ENCODE data around the gene RASAL2. TPM values are rescaled to one million over a fixed set of nuclear protein-coding genes. Genes with fewer than 3 reads are reported as not detected.

The RASAL2 gene
- total RNA-seq, 1 donor from 2014 or later, result 18.3 TPM

- no peaks in the 10 kb centered on the region for H3K9me3 Mint-ChIP-seq
- Histone ChIP-seq H3K4me2 (peak overlapping the region; percentile 94), H3K4me1 (peaks cover 23% of the 10 kb centered on the region), H3K36me3 (no peaks in the 10 kb centered on the region), H3K4me3 (peak overlapping the region; percentile 98), H3K9me3 (ENCODE audit: low read depth) (no peaks in the 10 kb centered on the region), H3K9ac (peak overlapping the region; percentile 55), H3K27ac (peak overlapping the region; percentile 91), H3K79me2 (ENCODE audit: low read depth) (peaks cover 45% of the 10 kb centered on the region), H4K20me1 (ENCODE audit: low read depth) (peaks cover 23% of the 10 kb centered on the region), H2AFZ (replicated peaks) (peak overlapping the region; percentile 95), H3F3A (ENCODE audit: low read depth) (peaks cover 20% of the 10 kb centered on the region), H3K27me3 (no peaks in the 10 kb centered on the region)
- TF ChIP-seq EZH2 (IDR thresholded peaks at IDR 0.05), result no peak
- no peak for TF ChIP-seq EZH2phosphoT487 (IDR thresholded peaks at IDR 0.05)
- no peak for TF ChIP-seq CTCF (IDR thresholded peaks at IDR 0.05)
- no peaks in the 10 kb centered on the region for H3K36me3 Mint-ChIP-seq
- DNase-seq (ENCODE audit: low spot score), result peak; percentile 99
- peak overlapping the region; percentile 94 for H3K4me3 Mint-ChIP-seq
- peaks cover 41% of the 10 kb centered on the region for H3K4me1 Mint-ChIP-seq
- peak overlapping the region; percentile 97 for H3K27ac Mint-ChIP-seq
- H3K27me3 Mint-ChIP-seq (ENCODE audit: insufficient read depth, low read depth), result peaks cover 2% of the 10 kb centered on the region
Observed at GRCh38 chr1:178093494-178093950, 382 bp upstream of the RASAL2 start.

GRCh38 chr1:178094739-178095645 lies 1.1 kb downstream of the RASAL2 start:
- peak overlapping the region; percentile 55 for H3K9ac ChIP-seq
- peaks cover 23% of the 10 kb centered on the region for H4K20me1 ChIP-seq (ENCODE audit: low read depth)
- H3K36me3 Mint-ChIP-seq, result no peaks in the 10 kb centered on the region
- H3K36me3 ChIP-seq, result no peaks in the 10 kb centered on the region
- H3K27ac Mint-ChIP-seq, result peak overlapping the region; percentile 85
- H3K4me1 Mint-ChIP-seq, result peaks cover 41% of the 10 kb centered on the region
- no peaks in the 10 kb centered on the region for H3K9me3 ChIP-seq (ENCODE audit: low read depth)
- H3K4me3 Mint-ChIP-seq, result peak overlapping the region; percentile 94
- DNase-seq (ENCODE audit: low spot score), result peak; percentile 11
- H3K27me3 Mint-ChIP-seq (ENCODE audit: insufficient read depth, low read depth), result peaks cover 2% of the 10 kb centered on the region
- peaks cover 23% of the 10 kb centered on the region for H3K4me1 ChIP-seq
- TF ChIP-seq EZH2 (IDR thresholded peaks at IDR 0.05), result no peak
- TF ChIP-seq EZH2phosphoT487 (IDR thresholded peaks at IDR 0.05), result no peak
- TF ChIP-seq CTCF (IDR thresholded peaks at IDR 0.05), result no peak
- H3K27me3 ChIP-seq, result no peaks in the 10 kb centered on the region
- peaks cover 59% of the 10 kb centered on the region for H3K79me2 ChIP-seq (ENCODE audit: low read depth)
- peak overlapping the region; percentile 94 for H3K4me2 ChIP-seq
- no peaks in the 10 kb centered on the region for H3K9me3 Mint-ChIP-seq
- H3K4me3 ChIP-seq, result peak overlapping the region; percentile 98
- peak overlapping the region; percentile 51 for H2AFZ ChIP-seq (replicated peaks)
- H3F3A ChIP-seq (ENCODE audit: low read depth), result peaks cover 20% of the 10 kb centered on the region
- H3K27ac ChIP-seq, result peak overlapping the region; percentile 91

DNA sequence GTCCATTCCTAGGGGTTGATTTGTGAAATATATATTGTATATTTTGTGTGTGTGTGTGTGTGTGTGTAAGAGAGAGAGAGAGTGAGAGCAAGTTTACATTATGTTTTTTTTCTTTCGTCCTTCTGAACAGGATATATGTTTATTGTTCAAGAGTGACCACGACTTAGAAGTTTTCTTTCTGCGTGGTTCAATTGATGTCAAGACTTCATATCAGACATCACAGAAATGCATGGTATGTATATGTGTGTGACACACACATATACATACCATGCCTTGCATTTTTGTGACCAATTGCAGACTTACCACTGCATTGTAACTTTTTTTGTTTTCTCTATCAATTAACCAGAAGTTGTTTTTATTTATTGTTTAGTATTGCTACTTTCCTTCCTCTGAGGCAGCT lies 2.5 kb downstream of the RASAL2 start:
- Histone ChIP-seq H3K79me2 (ENCODE audit: low read depth) (peaks cover 70% of the 10 kb centered on the region), H3K9ac (no peak overlapping the region), H4K20me1 (ENCODE audit: low read depth) (peaks cover 23% of the 10 kb centered on the region), H3K4me1 (peaks cover 28% of the 10 kb centered on the region), H2AFZ (replicated peaks) (no peak overlapping the region), H3K4me3 (peak overlapping the region; percentile 98), H3K9me3 (ENCODE audit: low read depth) (no peaks in the 10 kb centered on the region), H3K27me3 (no peaks in the 10 kb centered on the region), H3K27ac (no peak overlapping the region), H3K36me3 (no peaks in the 10 kb centered on the region), H3F3A (ENCODE audit: low read depth) (peaks cover 20% of the 10 kb centered on the region), H3K4me2 (peak overlapping the region; percentile 94)
- H3K4me3 Mint-ChIP-seq, result peak overlapping the region; percentile 94
- H3K27me3 Mint-ChIP-seq (ENCODE audit: insufficient read depth, low read depth), result no peaks in the 10 kb centered on the region
- no peak overlapping the region for H3K27ac Mint-ChIP-seq
- peaks cover 43% of the 10 kb centered on the region for H3K4me1 Mint-ChIP-seq
- no peaks in the 10 kb centered on the region for H3K36me3 Mint-ChIP-seq
- no peak for TF ChIP-seq CTCF (IDR thresholded peaks at IDR 0.05)
- no peaks in the 10 kb centered on the region for H3K9me3 Mint-ChIP-seq
- DNase-seq (ENCODE audit: low spot score), result no peak

Measured in neural progenitor cell (in vitro differentiated cells).